GM18909 (cell line): Measurements from ENCODE around the gene YPEL5.

Experiments used
- ATAC-seq: cut with Tn5 transposase; IDR thresholded peaks from one replicate; pipeline ENCODE4 v1.9.1; 2021; ENCODE audit warnings: mild to moderate bottlenecking; ENCODE audit not compliant: unreplicated experiment, poor library complexity

Gene YPEL5

DNA sequence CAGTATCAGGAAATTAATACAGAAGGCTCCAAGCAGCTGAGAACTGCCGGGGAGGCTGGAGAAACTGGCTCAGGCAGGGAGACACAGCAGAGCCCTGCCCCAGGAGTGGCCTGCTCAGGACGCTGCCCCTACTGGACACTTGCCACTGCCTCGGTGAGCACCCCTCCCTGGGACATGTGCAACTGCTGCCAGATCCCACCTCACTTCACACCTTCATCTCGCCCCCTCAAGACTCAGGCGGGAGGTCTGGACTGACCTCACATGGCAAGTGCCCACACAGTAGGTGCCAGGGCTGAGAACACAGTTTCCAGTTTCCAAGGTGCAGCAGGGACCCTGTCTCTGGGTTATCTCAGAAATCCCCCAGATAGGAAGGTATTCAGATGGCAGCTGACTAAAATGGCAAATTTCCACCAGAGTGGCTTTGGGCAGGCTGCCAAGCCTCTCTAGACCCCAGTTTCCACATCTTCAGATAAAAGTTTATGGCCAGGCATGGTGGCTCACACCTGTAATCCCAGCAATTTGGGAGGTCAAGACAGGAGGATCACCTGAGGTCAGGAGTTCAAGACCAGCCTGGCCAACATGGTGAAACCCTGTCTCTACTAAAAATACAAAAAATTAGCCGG is 50.9 kb downstream of the YPEL5 start:
- ATAC-seq = no peak

DNA sequence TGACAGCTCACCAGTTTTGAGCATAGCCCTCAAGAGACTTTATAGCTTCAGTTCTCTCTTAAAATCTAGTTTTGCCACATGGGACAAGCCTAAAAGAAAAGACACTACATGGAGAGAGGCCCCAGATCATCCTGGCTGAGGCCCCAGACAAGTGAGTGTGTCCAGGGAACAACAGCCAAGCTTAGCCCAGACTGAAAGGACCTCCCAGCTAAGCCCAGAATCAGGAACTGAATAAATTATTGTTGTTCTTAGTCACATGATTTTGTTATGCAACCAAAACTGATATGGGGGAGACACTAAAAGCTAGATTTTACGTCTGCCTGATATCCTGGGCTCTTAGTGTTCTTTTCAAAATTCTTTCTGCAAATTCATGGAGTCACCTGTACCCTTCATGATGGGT is 55.2 kb downstream of the YPEL5 start:
- ATAC-seq = no peak

GRCh38 chr2:30203156-30203555 is 56.3 kb downstream of the YPEL5 start:
- no peak for ATAC-seq

DNA sequence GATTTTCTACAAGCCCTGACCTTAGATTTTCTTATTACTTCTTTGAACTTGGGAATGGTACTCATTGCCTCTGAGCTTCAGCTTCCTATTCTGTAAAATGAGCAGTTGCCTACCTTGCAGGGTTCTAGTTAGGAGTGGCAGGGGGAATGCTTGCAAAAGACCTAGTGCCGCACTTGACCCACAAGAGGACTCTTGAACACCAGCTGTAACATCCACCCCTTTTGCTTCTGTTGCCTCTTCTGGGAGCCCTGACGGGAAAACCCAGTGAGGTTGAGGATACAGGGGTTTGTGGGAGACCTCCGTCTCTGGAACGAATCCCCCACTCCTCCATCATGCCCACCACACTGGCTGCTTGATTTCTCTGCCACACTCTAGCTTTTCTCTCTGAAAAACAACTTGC is 57.5 kb downstream of the YPEL5 start:
- ATAC-seq = no peak

- no peak for ATAC-seq
Observed at GRCh38 chr2:30205456-30205855, 58.6 kb downstream of the YPEL5 start.

DNA sequence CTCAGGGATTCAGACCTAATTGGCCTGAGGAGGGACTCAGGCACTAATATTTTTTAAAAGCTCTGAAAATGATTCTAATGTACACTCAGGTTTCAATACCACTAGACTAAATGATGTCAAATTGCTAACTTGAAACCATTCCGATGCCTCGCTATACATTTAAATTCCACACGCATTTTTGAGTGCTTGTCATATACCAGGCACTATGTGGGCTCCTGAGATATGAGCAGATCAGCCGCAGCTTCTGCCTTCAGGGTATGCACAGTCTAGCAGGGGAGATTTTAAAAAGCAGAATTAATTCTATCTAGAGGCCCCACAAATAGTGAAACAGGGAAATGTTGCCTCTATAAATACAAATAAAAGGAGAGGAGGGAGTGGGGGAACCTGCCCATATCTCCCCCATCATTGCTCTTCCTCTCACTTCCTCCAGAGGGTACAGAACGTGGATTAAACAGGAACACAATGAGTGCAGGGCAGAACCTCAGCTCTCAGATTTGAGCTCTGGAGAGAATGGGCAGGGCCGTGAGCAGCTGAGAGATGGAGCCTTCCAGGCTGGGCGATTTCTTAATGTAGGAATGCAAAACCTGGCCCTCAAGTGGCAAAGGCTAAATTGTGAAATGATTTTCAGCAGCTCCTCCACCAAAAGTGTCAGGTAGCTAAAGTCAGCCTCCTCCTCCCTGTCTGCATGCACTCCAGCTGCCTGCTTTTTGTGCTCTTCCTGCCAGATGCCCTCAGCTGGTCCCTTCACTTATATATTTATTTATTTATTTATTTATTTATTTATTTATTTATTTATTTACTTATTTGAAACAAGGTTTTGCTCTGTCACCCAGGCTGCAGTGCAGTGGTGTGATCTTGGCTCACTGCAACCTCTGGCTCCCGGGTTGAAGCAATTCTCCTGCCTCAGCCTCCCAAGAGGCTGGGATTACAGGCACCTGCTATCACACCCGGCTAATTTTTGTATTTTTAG is 59.9 kb downstream of the YPEL5 start:
- no peak for ATAC-seq

GRCh38 chr2:30208453-30208852 is 61.6 kb downstream of the YPEL5 start:
- ATAC-seq = no peak

DNA sequence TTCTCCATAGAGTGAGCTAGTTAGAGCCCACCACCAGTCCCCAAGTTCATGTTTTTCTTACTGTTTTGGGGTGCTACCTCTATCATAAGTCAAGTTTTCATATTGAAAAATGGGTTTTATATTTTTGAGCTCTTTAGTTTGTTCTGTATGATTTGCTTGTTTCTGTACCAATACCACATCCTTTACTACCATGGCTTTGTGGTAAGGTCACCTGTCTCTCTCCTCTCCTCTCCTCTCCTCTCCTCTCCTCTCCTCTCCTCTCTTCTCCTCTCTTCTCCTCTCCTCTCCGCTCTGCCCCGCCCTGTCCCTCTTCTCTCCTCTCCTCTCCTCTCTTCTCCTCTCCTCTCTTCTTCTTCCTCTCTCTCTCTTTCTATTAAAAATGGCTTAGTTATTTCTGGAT is 62.4 kb downstream of the YPEL5 start:
- ATAC-seq = no peak
